Body of pancreas (tissue), 4 donors: ENCODE results near the gene RFK. TPM values are rescaled to one million over a fixed set of nuclear protein-coding genes. Genes with fewer than 3 reads are reported as not detected.

Source experiments
- ATAC-seq: fragments of 150-250 bp; one replicate; pipeline ENCODE4 v1.9.1; 2016
- DNase-seq, 4 donors: peaks; one replicate each; pipeline ENCODE4 v3.0.0-alpha.2; 2019
- H3K27ac ChIP-seq, 4 donors: fragments of 200-600 bp; sonication (generic); 1 replicate in 3 of 4; 2 replicates in 1 of 4; pipeline versions ENCODE4 v1.5.1 to v1.6.1; 2016 to 2019; ENCODE audit warnings: mild to moderate bottlenecking in 1 of 4, mixed read lengths in 1 of 4, moderate library complexity in 1 of 4
- H3K27me3 ChIP-seq, 2 donors: fragments of 200-600 bp; sonication (generic); one replicate each; pipeline ENCODE4 v1.6.0; 2016; ENCODE audit warnings: mild to moderate bottlenecking in 1 of 2
- H3K36me3 ChIP-seq, 2 donors: fragments of 200-600 bp; sonication (generic); replicated peaks in 1 of 2; 2 replicates each; pipeline ENCODE4 v1.5.1; 2016; ENCODE audit warnings: low read depth in 2 of 2; ENCODE audit not compliant: insufficient read depth in 1 of 2
- H3K4me1 ChIP-seq: fragments of 200-600 bp; sonication (generic); one replicate; pipeline ENCODE4 v1.6.0; 2016
- H3K4me3 ChIP-seq, 2 donors: fragments of 200-600 bp; sonication (generic); 1 replicate in 1 of 2; 2 replicates in 1 of 2; pipeline ENCODE4 v1.5.1; 2016 to 2019
- H3K9me3 ChIP-seq, 3 donors: fragments of 200-600 bp; sonication (generic); 1 replicate in 2 of 3; 2 replicates in 1 of 3; pipeline ENCODE4 v1.5.1; 2016
- CTCF ChIP-seq, 7 experiments: fragments of 450-650 bp in 4 of 7; fragments of 200-600 bp in 3 of 7; sonication (generic) in 3 of 7; IDR thresholded peaks; one replicate each; pipeline ENCODE4 v1.5.1; 2016 to 2019; ENCODE audit warnings: antibody characterized with exemption in 7 of 7
- POLR2A ChIP-seq, 3 donors: fragments of 450-650 bp; IDR thresholded peaks; one replicate each; pipeline ENCODE4 v1.6.1; 2016; ENCODE audit warnings: antibody characterized with exemption in 3 of 3, mild to moderate bottlenecking in 2 of 3
- WGBS, 2 donors: methylation state at CpG; one replicate each; pipeline ENCODE4 v1.1.5; 2017; 5-methylcytosine and 5-hydroxymethylcytosine counted together
- intact Hi-C: fragments of 100-400 bp; cut with DNase I; formaldehyde crosslinking; loops from one replicate; pipeline ENCODE4 v1.15.1; 2023
- total RNA-seq, 2 donors: library from RNA; depleted of rRNA; stranded (reverse); fragments of >200 nt; gene quantifications; one replicate each; pipeline ENCODE4 v1.1.0, GENCODE V29; 2016

Gene RFK
- total RNA-seq, 2 donors from 2014 or later = 7.6 to 13.0 TPM

DNA sequence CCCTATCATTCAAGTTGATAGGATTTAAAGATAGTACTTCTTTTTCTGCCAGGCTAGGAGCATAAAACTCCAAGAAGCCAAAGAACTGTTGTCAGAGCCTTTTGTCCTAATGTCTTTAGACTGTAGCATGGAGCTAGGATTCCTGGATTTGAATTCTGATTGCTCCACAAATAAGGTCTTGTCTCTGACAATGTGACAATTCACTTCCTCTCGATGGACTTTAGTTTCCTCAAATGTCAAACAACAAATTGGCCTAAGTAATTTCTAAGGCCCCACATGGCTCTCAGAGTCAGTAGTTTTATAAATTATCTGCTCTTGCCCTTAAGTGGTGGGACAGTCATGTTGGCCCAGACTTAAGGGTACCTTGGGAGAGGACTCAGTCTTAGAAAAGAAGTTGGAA, 36.7 kb downstream of the RFK start:
- intact Hi-C loops = no loop called here
- Histone ChIP-seq H3K27me3 (no peaks in the 10 kb centered on the region), H3K4me1 (no peaks in the 10 kb centered on the region), H3K4me3 (no peak overlapping the region), H3K9me3 (no peaks in the 10 kb centered on the region), H3K27ac (no peak overlapping the region), H3K36me3 (no peaks in the 10 kb centered on the region)
- WGBS, 2 donors = 85 to 91% methylated on average over 1 of the region's 1 CpG
- ATAC-seq (no peak), DNase-seq (no peak)
- TF ChIP-seq CTCF (IDR thresholded peaks at IDR 0.05) = no peak
- no peak for TF ChIP-seq POLR2A (IDR thresholded peaks at IDR 0.05)

DNA sequence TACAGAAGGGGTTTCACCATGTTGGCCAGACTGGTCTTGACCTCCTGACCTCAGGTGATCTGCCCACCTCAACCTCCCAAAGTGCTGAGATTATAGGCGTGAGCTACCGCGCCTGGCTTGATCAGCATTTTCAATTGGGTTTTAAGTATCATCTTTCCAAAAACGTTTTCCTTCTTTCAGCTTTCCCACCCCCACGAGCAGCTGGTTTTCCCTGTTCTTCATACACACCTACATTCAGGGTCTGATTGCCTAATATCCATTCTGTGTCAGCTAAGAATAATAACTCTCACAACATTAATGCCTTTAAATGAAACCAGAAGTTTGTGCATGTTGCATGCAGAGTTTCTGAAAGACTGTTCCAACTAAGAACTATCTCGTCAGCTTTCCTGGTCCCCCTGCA, 38.3 kb downstream of the RFK start:
- intact Hi-C loops = no loop called here
- no peak for DNase-seq
- Histone ChIP-seq H3K9me3 (no peaks in the 10 kb centered on the region), H3K27ac (no peak overlapping the region), H3K4me3 (no peak overlapping the region), H3K4me1 (no peaks in the 10 kb centered on the region), H3K27me3 (no peaks in the 10 kb centered on the region), H3K36me3 (no peaks in the 10 kb centered on the region)
- WGBS, 2 donors = 71 to 83% methylated on average over 6 of the region's 6 CpGs
- TF ChIP-seq POLR2A (IDR thresholded peaks at IDR 0.05) (no peak), CTCF (IDR thresholded peaks at IDR 0.05) (no peak)
- no peak for ATAC-seq

DNA sequence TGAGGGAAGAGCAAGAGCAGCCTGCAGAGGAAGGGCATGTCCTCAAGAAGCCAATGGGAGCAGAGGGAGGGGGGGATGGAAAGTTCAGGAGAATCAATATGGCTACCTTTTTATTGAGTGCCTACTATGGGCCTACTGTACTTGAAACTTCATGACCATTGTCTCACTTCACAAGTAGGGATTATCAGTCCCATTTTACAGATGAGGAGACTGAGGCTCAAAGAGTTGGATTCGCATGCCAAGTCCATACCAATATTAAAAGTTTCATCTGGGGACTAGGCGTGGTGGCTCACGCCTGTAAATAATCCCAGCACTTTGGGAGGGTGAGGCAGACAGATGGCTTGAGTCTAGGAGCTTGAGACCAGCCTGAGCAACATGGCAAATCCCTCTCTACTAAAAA, 40.0 kb downstream of the RFK start:
- no peak for ATAC-seq

GRCh38 chr9:76353280-76353679, 40.9 kb downstream of the RFK start:
- TF ChIP-seq POLR2A (IDR thresholded peaks at IDR 0.05) = no peak
- no peak for TF ChIP-seq CTCF (IDR thresholded peaks at IDR 0.05)
- DNase-seq (no peak), ATAC-seq (no peak)
- 88 to 90% methylated on average over 5 of the region's 5 CpGs for WGBS, 2 donors
- Histone ChIP-seq H3K27me3 (no peaks in the 10 kb centered on the region), H3K4me3 (no peak overlapping the region), H3K36me3 (no peaks in the 10 kb centered on the region), H3K4me1 (no peaks in the 10 kb centered on the region), H3K27ac (no peak overlapping the region), H3K9me3 (no peaks in the 10 kb centered on the region)
- intact Hi-C loops = no loop called here

More for the DNA sequence above, 40.0 kb downstream of the RFK start:
- Histone ChIP-seq H3K27me3 (no peaks in the 10 kb centered on the region), H3K4me3 (no peak overlapping the region), H3K9me3 (no peaks in the 10 kb centered on the region), H3K4me1 (no peaks in the 10 kb centered on the region), H3K36me3 (no peaks in the 10 kb centered on the region), H3K27ac (no peak overlapping the region)
- DNase-seq = no peak
- intact Hi-C loops = no loop called here
- TF ChIP-seq POLR2A (IDR thresholded peaks at IDR 0.05) = no peak
- no peak for TF ChIP-seq CTCF (IDR thresholded peaks at IDR 0.05)
- WGBS, 2 donors = 63 to 83% methylated on average over 3 of the region's 3 CpGs

DNA sequence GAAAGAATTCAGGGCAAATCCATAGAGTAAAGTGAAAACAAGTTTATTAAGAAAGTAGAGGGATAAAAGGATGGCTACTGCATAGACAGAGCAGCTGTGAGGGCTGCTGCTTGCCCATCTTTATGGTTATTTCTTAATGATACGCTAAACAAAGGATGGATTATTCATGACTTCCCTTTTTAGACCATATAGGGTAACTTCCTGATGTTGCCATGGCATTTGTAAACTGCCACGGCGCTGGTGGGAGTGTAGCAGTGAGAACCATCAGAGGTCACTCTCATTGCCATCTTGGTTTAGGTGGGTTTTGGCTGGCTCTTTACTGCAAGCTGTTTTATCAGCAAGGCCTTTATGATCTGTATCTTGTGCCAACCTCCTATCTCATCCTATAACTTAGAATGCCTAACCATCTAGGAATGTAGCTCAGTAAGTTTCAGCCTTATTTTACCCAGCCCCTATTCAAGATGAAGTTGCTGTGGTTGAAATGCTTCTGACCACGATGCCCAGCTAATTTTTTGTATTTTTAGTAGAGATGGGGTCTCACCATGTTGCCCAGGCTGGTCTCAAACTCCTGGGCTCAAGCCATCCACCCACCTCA, 42.1 kb downstream of the RFK start:
- Histone ChIP-seq H3K9me3 (no peaks in the 10 kb centered on the region), H3K27me3 (no peaks in the 10 kb centered on the region), H3K36me3 (no peaks in the 10 kb centered on the region), H3K27ac (no peak overlapping the region), H3K4me1 (no peaks in the 10 kb centered on the region), H3K4me3 (no peak overlapping the region)
- WGBS, 2 donors = 81% methylated on average over 4 of the region's 4 CpGs
- intact Hi-C loops = no loop called here
- TF ChIP-seq POLR2A (IDR thresholded peaks at IDR 0.05) (no peak), CTCF (IDR thresholded peaks at IDR 0.05) (no peak)
- no peak for DNase-seq
- ATAC-seq = no peak
